ENCODE results near the gene DCAF15.

Gene DCAF15

GRCh38 chr19:13976446-13976845 lies 24.1 kb downstream of the DCAF15 start:
- TF ChIP-seq FOXM1 (IDR thresholded peaks at IDR 0.05; ENCODE audit: borderline replicate concordance, low read depth) (no peak), TCF12 (IDR thresholded peaks at IDR 0.05; ENCODE audit: low read depth) (no peak), CEBPB (IDR thresholded peaks at IDR 0.05) (no peak), RAD21 (IDR thresholded peaks at IDR 0.05; ENCODE audit: low read depth) (no peak), MAX (IDR thresholded peaks at IDR 0.05) (no peak), CREB1 (IDR thresholded peaks at IDR 0.05; ENCODE audit: low read depth) (no peak), ZBTB7A (IDR thresholded peaks at IDR 0.05; ENCODE audit: low read depth) (no peak), TEAD4 (IDR thresholded peaks at IDR 0.05) (no peak)

GRCh38 chr19:13977803-13978202 lies 25.5 kb downstream of the DCAF15 start:
- TF ChIP-seq TAF1 (IDR thresholded peaks at IDR 0.05; ENCODE audit: low read depth), result no peak
- no peak for TF ChIP-seq ZBTB7A (IDR thresholded peaks at IDR 0.05; ENCODE audit: low read depth)
- TF ChIP-seq REST (IDR thresholded peaks at IDR 0.05; ENCODE audit: low read depth), result no peak
- TF ChIP-seq YY1 (IDR thresholded peaks at IDR 0.05; ENCODE audit: low read depth), result no peak

- TF ChIP-seq TAF1 (IDR thresholded peaks at IDR 0.05; ENCODE audit: low read depth) (no peak), YY1 (IDR thresholded peaks at IDR 0.05; ENCODE audit: low read depth) (no peak), RAD21 (IDR thresholded peaks at IDR 0.05; ENCODE audit: low read depth) (no peak), REST (IDR thresholded peaks at IDR 0.05; ENCODE audit: low read depth) (no peak)
Observed at GRCh38 chr19:13978351-13979243, 26.3 kb downstream of the DCAF15 start.

- TF ChIP-seq FOXM1 (IDR thresholded peaks at IDR 0.05; ENCODE audit: borderline replicate concordance, low read depth) (no peak), EGR1 (IDR thresholded peaks at IDR 0.05) (no peak), RAD21 (IDR thresholded peaks at IDR 0.05; ENCODE audit: low read depth) (no peak), TAF1 (IDR thresholded peaks at IDR 0.05; ENCODE audit: low read depth) (no peak), REST (IDR thresholded peaks at IDR 0.05; ENCODE audit: low read depth) (no peak), USF1 (IDR thresholded peaks at IDR 0.05) (no peak), YY1 (IDR thresholded peaks at IDR 0.05; ENCODE audit: low read depth) (no peak), MAX (IDR thresholded peaks at IDR 0.05) (no peak), CEBPB (IDR thresholded peaks at IDR 0.05) (no peak), TCF12 (IDR thresholded peaks at IDR 0.05; ENCODE audit: low read depth) (no peak), EP300 (IDR thresholded peaks at IDR 0.05; ENCODE audit: borderline replicate concordance) (no peak), ZBTB7A (IDR thresholded peaks at IDR 0.05; ENCODE audit: low read depth) (no peak), CREB1 (IDR thresholded peaks at IDR 0.05; ENCODE audit: low read depth) (no peak), TEAD4 (IDR thresholded peaks at IDR 0.05) (no peak), NFIC (IDR thresholded peaks at IDR 0.05) (no peak)
Observed at GRCh38 chr19:13979244-13979615, 26.9 kb downstream of the DCAF15 start.

- no peak for TF ChIP-seq CREB1 (IDR thresholded peaks at IDR 0.05; ENCODE audit: low read depth)
Observed at GRCh38 chr19:13979686-13980085, 27.4 kb downstream of the DCAF15 start.
